Chondrocyte (in vitro differentiated cells): ENCODE results near the gene GNG3. TPM values are rescaled to one million over a fixed set of nuclear protein-coding genes. Genes with fewer than 3 reads are reported as not detected.

ENCODE experiments used
- DNase-seq: peaks from one replicate; pipeline ENCODE4 v3.0.0; 2021; ENCODE audit warnings: mixed read lengths, low spot score
- H3K27ac Mint-ChIP-seq: one replicate; pipeline ENCODE4 v1.8.0; 2021; ENCODE audit warnings: mild to moderate bottlenecking, moderate library complexity, mixed read lengths; ENCODE audit not compliant: unreplicated experiment
- H3K27me3 Mint-ChIP-seq: 2 replicates; pipeline ENCODE4 v1.8.0; 2021; ENCODE audit warnings: low read depth, mixed read lengths
- H3K36me3 Mint-ChIP-seq: 2 replicates; pipeline ENCODE4 v1.8.0; 2021; ENCODE audit warnings: low read depth, mixed read lengths
- H3K4me1 Mint-ChIP-seq: 2 replicates; pipeline ENCODE4 v1.8.0; 2021; ENCODE audit warnings: low read depth, mild to moderate bottlenecking, mixed read lengths
- H3K4me3 Mint-ChIP-seq: one replicate; pipeline ENCODE4 v1.8.0; 2021; ENCODE audit warnings: mild to moderate bottlenecking, moderate library complexity, mixed read lengths; ENCODE audit not compliant: unreplicated experiment
- H3K9me3 Mint-ChIP-seq: 2 replicates; pipeline ENCODE4 v1.8.0; 2021; ENCODE audit warnings: low read depth, mixed read lengths
- total RNA-seq: library from RNA; stranded (reverse); gene quantifications from 3 replicates; pipeline ENCODE4 v1.2.1, GENCODE V29; 2021
- TF ChIP-seq, protein P1 (sequence below): fragments of 200-600 bp; sonication (generic); IDR thresholded peaks from 2 replicates; pipeline ENCODE4 v1.5.0; 2021; ENCODE audit warnings: antibody characterized with exemption, mild to moderate bottlenecking, moderate library complexity

The GNG3 gene
- total RNA-seq, 1 donor from 2014 or later: not detected

DNA sequence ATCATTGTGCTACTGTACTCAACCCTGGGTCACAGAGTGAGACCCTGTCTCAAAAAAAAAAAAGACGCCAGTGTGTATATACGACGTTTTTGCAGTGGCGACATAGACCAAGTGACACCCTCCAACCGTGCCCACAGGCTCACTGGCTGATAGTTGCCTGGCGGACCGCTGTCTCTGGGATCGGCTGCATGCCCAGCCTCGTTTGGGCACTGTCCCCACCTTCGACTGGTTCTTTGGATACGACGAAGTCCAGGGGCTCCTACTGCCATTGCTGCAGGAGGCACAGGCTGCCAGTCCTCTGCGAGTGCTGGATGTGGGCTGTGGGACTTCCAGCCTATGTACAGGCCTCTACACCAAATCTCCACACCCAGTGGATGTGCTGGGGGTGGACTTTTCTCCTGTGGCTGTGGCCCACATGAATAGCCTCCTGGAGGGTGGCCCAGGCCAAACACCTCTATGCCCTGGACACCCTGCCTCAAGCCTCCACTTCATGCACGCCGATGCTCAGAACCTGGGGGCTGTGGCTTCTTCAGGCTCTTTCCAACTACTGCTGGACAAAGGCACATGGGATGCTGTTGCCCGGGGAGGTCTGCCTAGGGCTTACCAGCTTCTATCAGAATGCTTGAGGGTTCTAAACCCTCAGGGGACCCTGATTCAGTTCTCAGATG lies 41.1 kb upstream of the GNG3 start:
- peak overlapping the region; percentile 94 for H3K4me3 Mint-ChIP-seq
- DNase-seq: no peak
- H3K27ac Mint-ChIP-seq: peak overlapping the region; percentile 93
- no peaks in the 10 kb centered on the region for H3K27me3 Mint-ChIP-seq
- TF ChIP-seq, protein P1, sequence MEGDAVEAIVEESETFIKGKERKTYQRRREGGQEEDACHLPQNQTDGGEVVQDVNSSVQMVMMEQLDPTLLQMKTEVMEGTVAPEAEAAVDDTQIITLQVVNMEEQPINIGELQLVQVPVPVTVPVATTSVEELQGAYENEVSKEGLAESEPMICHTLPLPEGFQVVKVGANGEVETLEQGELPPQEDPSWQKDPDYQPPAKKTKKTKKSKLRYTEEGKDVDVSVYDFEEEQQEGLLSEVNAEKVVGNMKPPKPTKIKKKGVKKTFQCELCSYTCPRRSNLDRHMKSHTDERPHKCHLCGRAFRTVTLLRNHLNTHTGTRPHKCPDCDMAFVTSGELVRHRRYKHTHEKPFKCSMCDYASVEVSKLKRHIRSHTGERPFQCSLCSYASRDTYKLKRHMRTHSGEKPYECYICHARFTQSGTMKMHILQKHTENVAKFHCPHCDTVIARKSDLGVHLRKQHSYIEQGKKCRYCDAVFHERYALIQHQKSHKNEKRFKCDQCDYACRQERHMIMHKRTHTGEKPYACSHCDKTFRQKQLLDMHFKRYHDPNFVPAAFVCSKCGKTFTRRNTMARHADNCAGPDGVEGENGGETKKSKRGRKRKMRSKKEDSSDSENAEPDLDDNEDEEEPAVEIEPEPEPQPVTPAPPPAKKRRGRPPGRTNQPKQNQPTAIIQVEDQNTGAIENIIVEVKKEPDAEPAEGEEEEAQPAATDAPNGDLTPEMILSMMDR: no peak
- peaks cover 7% of the 10 kb centered on the region for H3K36me3 Mint-ChIP-seq
- no peaks in the 10 kb centered on the region for H3K9me3 Mint-ChIP-seq
- H3K4me1 Mint-ChIP-seq: peaks cover 40% of the 10 kb centered on the region

- Mint-ChIP-seq H3K27ac (peak overlapping the region; percentile 51), H3K27me3 (no peaks in the 10 kb centered on the region), H3K9me3 (no peaks in the 10 kb centered on the region), H3K4me1 (peaks cover 45% of the 10 kb centered on the region), H3K36me3 (peaks cover 7% of the 10 kb centered on the region), H3K4me3 (no peak overlapping the region)
- TF ChIP-seq, protein P1: no peak
- DNase-seq: no peak
These were observed 40.0 kb upstream of the GNG3 start for GRCh38 chr11:62667460-62667859.

GRCh38 chr11:62669420-62670161 lies 37.9 kb upstream of the GNG3 start:
- H3K36me3 Mint-ChIP-seq: peaks cover 4% of the 10 kb centered on the region
- TF ChIP-seq, protein P1: no peak
- H3K27me3 Mint-ChIP-seq: no peaks in the 10 kb centered on the region
- H3K4me1 Mint-ChIP-seq: peaks cover 47% of the 10 kb centered on the region
- no peak for DNase-seq
- no peaks in the 10 kb centered on the region for H3K9me3 Mint-ChIP-seq
- no peak overlapping the region for H3K4me3 Mint-ChIP-seq
- H3K27ac Mint-ChIP-seq: peak overlapping the region; percentile 77

GRCh38 chr11:62671236-62671607 lies 36.3 kb upstream of the GNG3 start:
- no peaks in the 10 kb centered on the region for H3K27me3 Mint-ChIP-seq
- H3K27ac Mint-ChIP-seq: peak overlapping the region; percentile 94
- peak overlapping the region; percentile 95 for H3K4me3 Mint-ChIP-seq
- H3K9me3 Mint-ChIP-seq: no peaks in the 10 kb centered on the region
- H3K36me3 Mint-ChIP-seq: peaks cover 6% of the 10 kb centered on the region
- H3K4me1 Mint-ChIP-seq: peaks cover 41% of the 10 kb centered on the region
- DNase-seq: no peak
- TF ChIP-seq, protein P1: no peak

- TF ChIP-seq, protein P1: peak; percentile 19
- H3K27ac Mint-ChIP-seq: peak within 1 kb of the TSS; percentile 94
- H3K27me3 Mint-ChIP-seq: no peaks in the 10 kb centered on the region
- peaks cover 37% of the 10 kb centered on the region for H3K4me1 Mint-ChIP-seq
- peak within 1 kb of the TSS; percentile 95 for H3K4me3 Mint-ChIP-seq
- DNase-seq: no peak
- peaks cover 7% of the 10 kb centered on the region for H3K36me3 Mint-ChIP-seq
- H3K9me3 Mint-ChIP-seq: no peaks in the 10 kb centered on the region
These were observed 35.7 kb upstream of the GNG3 start, which contains the start of the genes LBHD1 and UQCC3 for GRCh38 chr11:62671608-62672389. Gene LBHD1, minus strand, starts transcription at chr11:62672267. Its CDS starts 2,236 bp downstream, at chr11:62670031. Gene UQCC3, plus strand, starts transcription at chr11:62671673. Its CDS starts 73 bp downstream, at chr11:62671746.
